Duodenal mucosa (tissue), 2 donors: Measurements from ENCODE around the gene PLA2G4E.

Source experiments
- H3K27ac ChIP-seq: one replicate; pipeline ENCODE4 v1.7.0; 2013; ENCODE audit warnings: low read depth, low read length
- H3K27me3 ChIP-seq, 2 donors: one replicate each; pipeline ENCODE4 v1.7.0; 2013; ENCODE audit warnings: low read length in 2 of 2, control low read depth in 1 of 2; ENCODE audit not compliant: insufficient read depth in 2 of 2, control insufficient read depth in 1 of 2
- H3K36me3 ChIP-seq, 2 donors: one replicate each; pipeline ENCODE4 v1.7.0; 2013; ENCODE audit warnings: low read length in 2 of 2, control low read depth in 1 of 2; ENCODE audit not compliant: insufficient read depth in 2 of 2, control insufficient read depth in 1 of 2
- H3K4me1 ChIP-seq, 2 donors: one replicate each; pipeline ENCODE4 v1.7.0; 2013; ENCODE audit warnings: low read length in 2 of 2, control low read depth in 1 of 2; ENCODE audit not compliant: insufficient read depth in 2 of 2, control insufficient read depth in 1 of 2
- H3K4me3 ChIP-seq, 2 donors: one replicate each; pipeline ENCODE4 v1.7.0; 2013; ENCODE audit warnings: low read length in 2 of 2, low read depth in 1 of 2
- H3K9ac ChIP-seq, 2 donors: one replicate each; pipeline ENCODE4 v1.7.0; 2013; ENCODE audit warnings: low read length in 2 of 2, low read depth in 1 of 2
- H3K9me3 ChIP-seq, 2 donors: one replicate each; pipeline ENCODE4 v1.7.0; 2013; ENCODE audit warnings: low read length in 2 of 2, control low read depth in 1 of 2; ENCODE audit not compliant: control insufficient read depth in 1 of 2

PLA2G4E gene

DNA sequence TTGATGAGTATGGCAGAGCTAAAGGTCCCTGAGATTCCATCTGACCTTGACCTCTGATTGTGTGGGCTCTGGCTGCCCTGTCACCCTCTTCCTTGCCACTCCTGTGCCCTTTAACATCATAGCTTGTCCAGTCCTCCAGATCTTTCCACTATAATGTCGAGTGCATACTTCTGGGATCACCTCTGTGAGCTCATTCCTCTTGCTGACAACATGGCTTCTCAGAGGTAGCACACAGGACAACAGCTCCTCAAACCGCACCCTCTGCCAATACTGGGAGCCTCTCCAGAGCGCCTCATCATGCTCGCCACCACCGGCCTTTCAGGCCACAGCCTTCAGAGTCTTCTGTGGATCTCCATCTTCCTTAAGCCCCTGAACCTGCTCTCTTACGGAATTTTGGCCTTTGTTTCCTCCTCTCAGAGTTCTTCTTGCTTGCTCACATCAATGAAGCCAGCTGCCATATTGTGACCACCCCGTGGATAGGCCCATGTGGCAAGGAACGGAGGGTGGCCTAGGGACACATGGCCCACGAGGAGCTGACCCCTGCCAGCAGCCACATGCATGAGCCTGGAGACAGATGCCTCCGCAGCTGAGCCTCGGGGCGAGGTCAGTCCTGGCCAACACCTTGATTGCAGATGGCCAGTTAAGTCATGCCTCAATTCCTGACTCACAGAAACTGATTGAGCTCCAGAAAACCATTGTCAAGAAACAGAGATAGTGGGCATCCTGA, 42.4 kb upstream of the PLA2G4E start:
- Histone ChIP-seq H3K27ac (no peak overlapping the region), H3K4me1 (no peaks in the 10 kb centered on the region), H3K4me3 (no peak overlapping the region), H3K9ac (no peak overlapping the region), H3K9me3 (no peaks in the 10 kb centered on the region), H3K36me3 (no peaks in the 10 kb centered on the region), H3K27me3 (peaks cover 0 to 4% of the 10 kb centered on the region in 2 donors)

- H3K36me3 ChIP-seq, result no peaks in the 10 kb centered on the region
- no peak overlapping the region for H3K27ac ChIP-seq
- H3K9me3 ChIP-seq, result no peaks in the 10 kb centered on the region
- peaks cover 0 to 4% of the 10 kb centered on the region in 2 donors for H3K27me3 ChIP-seq
- H3K9ac ChIP-seq, result no peak overlapping the region
- no peak overlapping the region for H3K4me3 ChIP-seq
- H3K4me1 ChIP-seq, result peaks cover 5% of the 10 kb centered on the region in 2 donors
Observed at GRCh38 chr15:42062284-42062806, 41.5 kb upstream of the PLA2G4E start.

- Histone ChIP-seq H3K27me3 (peaks cover 0 to 3% of the 10 kb centered on the region in 2 donors), H3K9ac (no peak overlapping the region), H3K4me3 (no peak overlapping the region), H3K4me1 (peaks cover 5 to 9% of the 10 kb centered on the region in 2 donors), H3K9me3 (no peaks in the 10 kb centered on the region), H3K27ac (no peak overlapping the region), H3K36me3 (no peaks in the 10 kb centered on the region)
Observed at GRCh38 chr15:42060797-42061196, 40.0 kb upstream of the PLA2G4E start.

DNA sequence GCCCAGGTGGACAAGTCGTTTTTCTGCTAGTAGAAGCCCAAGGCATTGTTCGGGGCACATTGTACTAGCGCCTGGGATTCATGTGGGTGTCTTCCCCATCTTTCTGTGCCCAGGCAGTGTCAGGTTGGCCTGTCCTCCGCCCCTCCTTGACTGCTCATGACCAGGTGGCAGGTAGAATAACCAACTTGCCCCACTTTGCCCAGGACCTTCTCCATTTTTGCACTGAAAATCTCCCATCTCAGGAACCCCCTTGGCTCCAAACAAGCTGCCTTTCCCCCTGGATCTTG, 39.6 kb upstream of the PLA2G4E start:
- no peaks in the 10 kb centered on the region for H3K9me3 ChIP-seq
- peaks cover 0 to 3% of the 10 kb centered on the region in 2 donors for H3K27me3 ChIP-seq
- H3K4me1 ChIP-seq, result peaks cover 5 to 9% of the 10 kb centered on the region in 2 donors
- no peaks in the 10 kb centered on the region for H3K36me3 ChIP-seq
- no peak overlapping the region for H3K9ac ChIP-seq
- no peak overlapping the region for H3K4me3 ChIP-seq
- H3K27ac ChIP-seq, result no peak overlapping the region

- Histone ChIP-seq H3K9me3 (no peaks in the 10 kb centered on the region), H3K4me3 (no peak overlapping the region), H3K9ac (no peak overlapping the region), H3K36me3 (no peaks in the 10 kb centered on the region), H3K27ac (no peak overlapping the region), H3K4me1 (peaks cover 5 to 9% of the 10 kb centered on the region in 2 donors), H3K27me3 (peaks cover 0 to 3% of the 10 kb centered on the region in 2 donors)
Observed at GRCh38 chr15:42059661-42060476, 39.0 kb upstream of the PLA2G4E start.

DNA sequence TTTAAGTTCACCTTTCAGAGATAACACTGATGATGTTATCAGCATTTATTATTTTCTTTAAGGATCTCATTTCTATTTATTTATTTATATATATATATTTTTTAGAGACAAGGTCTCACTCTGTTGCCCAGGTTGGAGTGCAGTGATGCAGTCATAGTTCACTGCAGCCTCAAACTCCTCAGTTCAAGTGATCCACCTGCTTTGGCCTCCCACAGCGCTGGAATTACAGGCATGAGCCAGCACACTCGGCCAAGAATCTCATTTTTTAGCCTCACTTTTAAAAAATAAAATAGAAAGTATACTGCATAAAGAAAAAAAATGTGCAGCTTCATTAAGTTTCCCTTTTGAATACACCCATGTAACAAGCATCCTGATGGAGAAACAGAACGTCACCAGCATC, 37.9 kb upstream of the PLA2G4E start:
- H3K9ac ChIP-seq, result no peak overlapping the region
- peaks cover 5 to 9% of the 10 kb centered on the region in 2 donors for H3K4me1 ChIP-seq
- H3K27me3 ChIP-seq, result peaks cover 0 to 3% of the 10 kb centered on the region in 2 donors
- H3K36me3 ChIP-seq, result no peaks in the 10 kb centered on the region
- H3K4me3 ChIP-seq, result no peak overlapping the region
- H3K27ac ChIP-seq, result no peak overlapping the region
- H3K9me3 ChIP-seq, result no peaks in the 10 kb centered on the region

- H3K9ac ChIP-seq, result peak overlapping the region; percentile 15 to 42
- H3K27ac ChIP-seq, result no peak overlapping the region
- peak overlapping the region; percentile 52 to 55 for H3K4me3 ChIP-seq
- H3K4me1 ChIP-seq, result peaks cover 5 to 9% of the 10 kb centered on the region in 2 donors
- no peaks in the 10 kb centered on the region for H3K9me3 ChIP-seq
- peaks cover 0 to 3% of the 10 kb centered on the region in 2 donors for H3K27me3 ChIP-seq
- H3K36me3 ChIP-seq, result no peaks in the 10 kb centered on the region
Observed at GRCh38 chr15:42057799-42058646, 37.2 kb upstream of the PLA2G4E start.

DNA sequence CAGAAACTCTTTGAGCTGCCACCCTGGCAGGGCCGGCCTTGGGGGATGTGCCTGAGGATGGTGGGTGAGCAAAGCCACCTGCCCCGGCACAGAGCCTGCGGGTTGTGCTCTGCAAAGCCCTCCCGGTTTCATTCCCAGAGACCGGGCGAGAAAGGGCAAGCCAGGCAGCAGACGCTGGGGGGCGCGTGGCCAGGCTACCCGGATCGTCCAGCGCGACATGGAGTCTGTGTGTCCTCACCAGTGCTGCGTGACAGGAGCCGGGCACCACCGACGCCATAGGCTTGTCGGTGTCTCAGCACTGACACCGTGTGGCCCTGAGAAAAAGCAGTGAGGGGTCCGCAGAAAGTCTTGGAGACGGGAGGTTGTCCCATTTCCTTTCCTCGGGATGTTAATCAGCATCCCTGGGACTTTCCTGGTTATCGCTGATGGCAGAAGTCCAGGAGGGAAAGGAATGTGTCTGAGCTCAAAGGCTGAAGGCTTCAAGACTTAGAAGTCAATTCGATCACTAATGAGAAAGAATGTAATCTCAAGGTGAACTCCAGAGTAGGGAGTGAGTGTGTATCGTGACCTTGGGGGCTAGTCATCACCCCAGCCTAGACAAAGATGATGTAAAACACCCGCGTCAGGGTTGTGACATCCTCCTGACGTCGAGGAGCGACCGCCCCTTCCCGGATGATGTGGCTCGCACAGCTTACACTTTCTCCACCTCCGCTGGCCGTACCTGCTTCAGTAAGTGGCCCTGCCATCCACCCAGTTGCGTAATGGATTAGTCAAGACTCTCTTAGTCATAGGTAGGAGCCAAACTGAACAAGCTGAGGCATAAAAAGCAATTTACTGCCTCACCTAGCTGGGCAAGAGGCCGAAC, 36.3 kb upstream of the PLA2G4E start:
- H3K27ac ChIP-seq, result no peak overlapping the region
- H3K27me3 ChIP-seq, result peaks cover 0 to 3% of the 10 kb centered on the region in 2 donors
- peak overlapping the region; percentile 52 to 55 for H3K4me3 ChIP-seq
- H3K36me3 ChIP-seq, result no peaks in the 10 kb centered on the region
- H3K4me1 ChIP-seq, result peaks cover 5 to 9% of the 10 kb centered on the region in 2 donors
- peak overlapping the region; percentile 15 to 42 for H3K9ac ChIP-seq
- H3K9me3 ChIP-seq, result no peaks in the 10 kb centered on the region

DNA sequence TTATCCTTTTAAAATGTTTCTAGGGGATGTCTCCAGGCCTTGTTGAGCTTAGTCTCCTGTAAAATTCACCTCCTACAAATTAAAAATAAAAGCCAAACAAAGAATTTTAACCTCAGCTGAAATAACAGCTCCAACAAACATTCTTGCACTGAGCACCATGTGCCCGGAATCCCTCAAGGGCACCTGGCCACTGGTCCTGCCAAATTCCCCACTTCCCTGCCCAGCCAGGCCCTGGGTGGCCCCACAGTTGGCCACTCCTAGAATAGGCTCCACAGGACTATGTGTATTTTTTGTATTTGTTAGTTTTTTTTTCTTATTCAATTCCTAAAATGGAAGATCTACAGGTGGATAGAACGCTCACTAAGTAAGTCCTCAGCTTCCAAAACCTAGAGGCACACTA, 33.1 kb upstream of the PLA2G4E start:
- no peaks in the 10 kb centered on the region for H3K36me3 ChIP-seq
- H3K27me3 ChIP-seq, result peaks cover 0 to 3% of the 10 kb centered on the region in 2 donors
- no peaks in the 10 kb centered on the region for H3K9me3 ChIP-seq
- no peak overlapping the region for H3K4me3 ChIP-seq
- no peak overlapping the region for H3K27ac ChIP-seq
- no peak overlapping the region for H3K9ac ChIP-seq
- peaks cover 5 to 9% of the 10 kb centered on the region in 2 donors for H3K4me1 ChIP-seq
